HAP-1 (cell line): Measurements from ENCODE around the gene RAD54L2.
"Not testable (repeated sequence)": the region's sequence is repeated elsewhere in the genome, so short reads cannot be mapped to it uniquely, and the experiment has no call there.

Source experiments
- DNase-seq, 2 experiments: peaks; one replicate each; pipeline ENCODE4 v3.0.0-alpha.2; 2016 to 2020; ENCODE audit warnings: low spot score in 2 of 2
- H3K27me3 ChIP-seq: fragments of 250-450 bp; sonication (Bioruptor Pico); 2 replicates; pipeline ENCODE4 v1.5.1; 2020; ENCODE audit warnings: low read depth, mild to moderate bottlenecking, moderate library complexity
- H3K36me3 ChIP-seq: fragments of 250-450 bp; sonication (Bioruptor Pico); replicated peaks from 2 replicates; pipeline ENCODE4 v1.5.1; 2020; ENCODE audit warnings: mild to moderate bottlenecking
- H3K4me1 ChIP-seq: fragments of 250-450 bp; sonication (Bioruptor Pico); 2 replicates; pipeline ENCODE4 v1.5.1; 2020; ENCODE audit warnings: mild to moderate bottlenecking
- H3K4me3 ChIP-seq: fragments of 250-450 bp; sonication (Bioruptor Pico); 2 replicates; pipeline ENCODE4 v1.5.1; 2020; ENCODE audit warnings: mild to moderate bottlenecking, moderate library complexity
- H3K9me3 ChIP-seq: fragments of 250-450 bp; sonication (Bioruptor Pico); 2 replicates; pipeline ENCODE4 v1.5.1; 2020; ENCODE audit warnings: mild to moderate bottlenecking, moderate library complexity
- in situ Hi-C: fragments of 300-500 bp; cut with MboI; formaldehyde crosslinking; loops from 3 replicates; pipeline ENCODE4 v1.14.3; 2020; ENCODE audit warnings: low sequenced_read_pairs, inconsistent platforms, mixed read lengths

The RAD54L2 gene

GRCh38 chr3:51538459-51539290 lies at the start of gene RAD54L2:
RAD54L2 (plus strand) TSS chr3:51538719; CDS start chr3:51590421, 51,702 bp downstream.
- Histone ChIP-seq H3K9me3 (no peaks in the 10 kb centered on the region; the same call in 1 of the 2 replicates), H3K27me3 (no peaks in the 10 kb centered on the region), H3K4me1 (peaks cover 10% of the 10 kb centered on the region), H3K36me3 (peaks cover 16% of the 10 kb centered on the region), H3K4me3 (peak within 1 kb of the TSS; percentile 90)
- in situ Hi-C loops: no loop called here
- DNase-seq: peak; percentile 69 to 89

GRCh38 chr3:51498876-51499738 lies 39.4 kb upstream of the RAD54L2 start:
- Histone ChIP-seq H3K4me1 (no peaks in the 10 kb centered on the region; the same call in 1 of the 2 replicates), H3K9me3 (no peaks in the 10 kb centered on the region), H3K4me3 (peak overlapping the region; percentile 83), H3K36me3 (peaks cover 10% of the 10 kb centered on the region), H3K27me3 (no peaks in the 10 kb centered on the region)
- in situ Hi-C loops: no loop called here
- DNase-seq: peak; percentile 94 to 97

- in situ Hi-C loops: loop anchor here (5.0 to 10.0 kb wide), 2 partner anchors 134 to 167 kb away; no protein-coding TSS in a partner anchor
These were observed 37.8 kb upstream of the RAD54L2 start for GRCh38 chr3:51500632-51501131.

GRCh38 chr3:51501833-51502561 lies 36.5 kb upstream of the RAD54L2 start:
- H3K4me1 ChIP-seq: no peaks in the 10 kb centered on the region; the same call in 1 of the 2 replicates
- H3K9me3 ChIP-seq: no peaks in the 10 kb centered on the region
- H3K4me3 ChIP-seq: no peak overlapping the region
- in situ Hi-C loops: loop anchor here (5.0 to 10.0 kb wide), 2 partner anchors 133 to 165 kb away; no protein-coding TSS in a partner anchor
- H3K27me3 ChIP-seq: no peaks in the 10 kb centered on the region
- H3K36me3 ChIP-seq: no peaks in the 10 kb centered on the region
- peak; percentile 61 to 89 for DNase-seq

More at GRCh38 chr3:51500632-51501131, 37.8 kb upstream of the RAD54L2 start:
- Histone ChIP-seq H3K4me3 (peak overlapping the region; percentile 83; the same call in 1 of the 2 replicates), H3K36me3 (peaks cover 4% of the 10 kb centered on the region; the same call in 1 of the 2 replicates), H3K27me3 (no peaks in the 10 kb centered on the region), H3K9me3 (no peaks in the 10 kb centered on the region), H3K4me1 (no peaks in the 10 kb centered on the region; the same call in 1 of the 2 replicates)
- DNase-seq: peak in 1 of 2 experiments; percentile 11

- no peaks in the 10 kb centered on the region for H3K27me3 ChIP-seq
- DNase-seq: no peak
- in situ Hi-C loops: loop anchor here (5.0 to 10.0 kb wide), 2 partner anchors 132 to 165 kb away; no protein-coding TSS in a partner anchor
- no peak overlapping the region for H3K4me3 ChIP-seq
- H3K9me3 ChIP-seq: no peaks in the 10 kb centered on the region
- no peaks in the 10 kb centered on the region; the same call in 1 of the 2 replicates for H3K4me1 ChIP-seq
- H3K36me3 ChIP-seq: no peaks in the 10 kb centered on the region
These were observed 36.0 kb upstream of the RAD54L2 start for GRCh38 chr3:51502562-51502910.

GRCh38 chr3:51503007-51503406 lies 35.5 kb upstream of the RAD54L2 start:
- no peak for DNase-seq
- in situ Hi-C loops: loop anchor here (5.0 to 10.0 kb wide), 2 partner anchors 132 to 164 kb away; no protein-coding TSS in a partner anchor
- no peaks in the 10 kb centered on the region for H3K36me3 ChIP-seq

GRCh38 chr3:51508255-51508654 lies 30.3 kb upstream of the RAD54L2 start:
- Histone ChIP-seq H3K4me3 (no peak overlapping the region), H3K4me1 (no peaks in the 10 kb centered on the region), H3K9me3 (no peaks in the 10 kb centered on the region), H3K36me3 (no peaks in the 10 kb centered on the region), H3K27me3 (no peaks in the 10 kb centered on the region)
- in situ Hi-C loops: loop anchor here (10.0 kb wide), 1 partner anchor 127 kb away; no protein-coding TSS in a partner anchor
- DNase-seq: no peak

More at GRCh38 chr3:51503007-51503406, 35.5 kb upstream of the RAD54L2 start:
- no peak overlapping the region for H3K4me3 ChIP-seq
- no peaks in the 10 kb centered on the region for H3K27me3 ChIP-seq
- no peaks in the 10 kb centered on the region for H3K9me3 ChIP-seq
- no peaks in the 10 kb centered on the region; the same call in 1 of the 2 replicates for H3K4me1 ChIP-seq

- in situ Hi-C loops: no loop called here
- no peak for DNase-seq
- no peaks in the 10 kb centered on the region for H3K27me3 ChIP-seq
- H3K4me3 ChIP-seq: no peak overlapping the region
- no peaks in the 10 kb centered on the region for H3K9me3 ChIP-seq
- H3K4me1 ChIP-seq: no peaks in the 10 kb centered on the region
- no peaks in the 10 kb centered on the region for H3K36me3 ChIP-seq
These were observed 27.5 kb upstream of the RAD54L2 start for GRCh38 chr3:51510996-51511395.

GRCh38 chr3:51514210-51514609 lies 24.3 kb upstream of the RAD54L2 start:
- no peaks in the 10 kb centered on the region for H3K9me3 ChIP-seq
- H3K4me1 ChIP-seq: no peaks in the 10 kb centered on the region
- no peak overlapping the region for H3K4me3 ChIP-seq
- DNase-seq: no peak
- no peaks in the 10 kb centered on the region for H3K36me3 ChIP-seq
- in situ Hi-C loops: no loop called here
- no peaks in the 10 kb centered on the region for H3K27me3 ChIP-seq

- no peak overlapping the region for H3K4me3 ChIP-seq
- H3K36me3 ChIP-seq: no peaks in the 10 kb centered on the region
- H3K9me3 ChIP-seq: no peaks in the 10 kb centered on the region
- no peaks in the 10 kb centered on the region for H3K27me3 ChIP-seq
- no peaks in the 10 kb centered on the region for H3K4me1 ChIP-seq
- in situ Hi-C loops: no loop called here
- no peak for DNase-seq
These were observed 18.7 kb upstream of the RAD54L2 start for GRCh38 chr3:51519848-51520247.

- DNase-seq: not testable (repeated sequence)
These were observed 17.4 kb upstream of the RAD54L2 start for GRCh38 chr3:51520906-51521730.

GRCh38 chr3:51522273-51522962 lies 16.1 kb upstream of the RAD54L2 start:
- no peak overlapping the region for H3K4me3 ChIP-seq
- no peak for DNase-seq
- H3K4me1 ChIP-seq: no peaks in the 10 kb centered on the region
- no peaks in the 10 kb centered on the region for H3K9me3 ChIP-seq
- no peaks in the 10 kb centered on the region for H3K27me3 ChIP-seq
- in situ Hi-C loops: no loop called here
- no peaks in the 10 kb centered on the region for H3K36me3 ChIP-seq

More at GRCh38 chr3:51520906-51521730, 17.4 kb upstream of the RAD54L2 start:
- H3K27me3 ChIP-seq, in situ Hi-C loops, H3K4me3 ChIP-seq, H3K9me3 ChIP-seq, H3K36me3 ChIP-seq, H3K4me1 ChIP-seq: not testable (repeated sequence)
